Measurements from ENCODE around the gene MPPED1. TPM values are rescaled to one million over a fixed set of nuclear protein-coding genes. Genes with fewer than 3 reads are reported as not detected.
A peak's percentile ranks its signal among the peaks of the same experiment; 100 is the strongest.

The MPPED1 gene
- total RNA-seq, 6 donors from 2014 or later: not detected

GRCh38 chr22:43392385-43392989 is 19.3 kb upstream of the MPPED1 start:
- DNase-seq: peak in 1 of 2 donors; percentile 21
- TF ChIP-seq POLR2A (IDR thresholded peaks at IDR 0.05) (no peak), EP300 (IDR thresholded peaks at IDR 0.05) (no peak), POLR2AphosphoS5 (IDR thresholded peaks at IDR 0.05) (no peak)
- TF ChIP-seq, protein P1, sequence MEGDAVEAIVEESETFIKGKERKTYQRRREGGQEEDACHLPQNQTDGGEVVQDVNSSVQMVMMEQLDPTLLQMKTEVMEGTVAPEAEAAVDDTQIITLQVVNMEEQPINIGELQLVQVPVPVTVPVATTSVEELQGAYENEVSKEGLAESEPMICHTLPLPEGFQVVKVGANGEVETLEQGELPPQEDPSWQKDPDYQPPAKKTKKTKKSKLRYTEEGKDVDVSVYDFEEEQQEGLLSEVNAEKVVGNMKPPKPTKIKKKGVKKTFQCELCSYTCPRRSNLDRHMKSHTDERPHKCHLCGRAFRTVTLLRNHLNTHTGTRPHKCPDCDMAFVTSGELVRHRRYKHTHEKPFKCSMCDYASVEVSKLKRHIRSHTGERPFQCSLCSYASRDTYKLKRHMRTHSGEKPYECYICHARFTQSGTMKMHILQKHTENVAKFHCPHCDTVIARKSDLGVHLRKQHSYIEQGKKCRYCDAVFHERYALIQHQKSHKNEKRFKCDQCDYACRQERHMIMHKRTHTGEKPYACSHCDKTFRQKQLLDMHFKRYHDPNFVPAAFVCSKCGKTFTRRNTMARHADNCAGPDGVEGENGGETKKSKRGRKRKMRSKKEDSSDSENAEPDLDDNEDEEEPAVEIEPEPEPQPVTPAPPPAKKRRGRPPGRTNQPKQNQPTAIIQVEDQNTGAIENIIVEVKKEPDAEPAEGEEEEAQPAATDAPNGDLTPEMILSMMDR (IDR thresholded peaks at IDR 0.05): no peak
- no peaks in the 10 kb centered on the region for H3K9me3 ChIP-seq
- no peaks in the 10 kb centered on the region for H3K36me3 ChIP-seq
- no peak overlapping the region for H3K27ac ChIP-seq
- 85 to 87% methylated on average over 9 of the region's 9 CpGs for WGBS, 2 donors
- no peak for ATAC-seq (ENCODE audit: low FRiP score in 2 of 2)
- peaks cover 0 to 9% (median 0%) of the 10 kb centered on the region in 4 donors for H3K4me1 ChIP-seq
- H3K4me3 ChIP-seq: no peak overlapping the region
- no peaks in the 10 kb centered on the region for H3K27me3 ChIP-seq

DNA sequence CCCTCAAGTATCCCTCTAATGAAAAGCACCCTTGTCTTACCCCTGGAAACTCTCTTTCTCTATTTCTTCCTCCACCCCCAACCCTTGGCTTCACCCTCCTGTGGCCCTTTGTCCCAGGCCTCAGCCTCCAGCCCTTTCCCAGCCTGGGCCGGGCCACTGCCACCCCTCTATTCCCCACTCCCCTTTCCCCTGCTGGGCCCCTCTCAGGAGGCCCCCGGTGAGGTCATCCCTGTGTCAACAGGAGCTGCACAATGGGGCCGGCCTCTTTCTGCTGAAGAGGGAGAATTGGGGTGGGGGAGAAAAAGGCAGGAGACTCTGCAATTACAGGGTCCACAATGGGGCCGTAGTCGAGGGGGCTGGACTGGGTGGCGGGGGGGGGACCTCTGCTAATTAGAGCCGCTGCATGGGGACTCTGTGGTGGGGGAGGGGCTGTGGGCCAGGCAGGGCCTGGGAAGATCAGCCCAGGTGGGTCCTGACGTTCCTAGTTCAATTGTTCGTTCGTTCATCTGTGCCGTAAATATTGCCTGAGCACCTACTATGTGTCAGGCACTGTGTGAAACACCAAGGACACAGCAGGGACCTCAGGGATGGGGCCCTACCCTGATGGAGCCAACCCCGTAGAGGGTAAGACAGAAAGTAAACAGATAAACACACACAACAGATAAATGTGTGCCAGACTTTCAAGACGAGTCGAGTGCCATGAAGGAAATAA is 18.5 kb upstream of the MPPED1 start:
- Histone ChIP-seq H3K36me3 (no peaks in the 10 kb centered on the region), H3K4me1 (peaks cover 0 to 7% (median 0%) of the 10 kb centered on the region in 4 donors), H3K4me3 (no peak overlapping the region), H3K27me3 (no peaks in the 10 kb centered on the region), H3K27ac (no peak overlapping the region), H3K9me3 (no peaks in the 10 kb centered on the region)
- DNase-seq: no peak
- 47 to 52% methylated on average over 10 to 14 of the region's 14 CpGs for WGBS, 2 donors
- ATAC-seq (ENCODE audit: low FRiP score in 2 of 2): no peak
- TF ChIP-seq POLR2AphosphoS5 (IDR thresholded peaks at IDR 0.05): no peak
- TF ChIP-seq EP300 (IDR thresholded peaks at IDR 0.05): no peak
- TF ChIP-seq, protein P1 (IDR thresholded peaks at IDR 0.05): no peak
- TF ChIP-seq POLR2A (IDR thresholded peaks at IDR 0.05): no peak

DNA sequence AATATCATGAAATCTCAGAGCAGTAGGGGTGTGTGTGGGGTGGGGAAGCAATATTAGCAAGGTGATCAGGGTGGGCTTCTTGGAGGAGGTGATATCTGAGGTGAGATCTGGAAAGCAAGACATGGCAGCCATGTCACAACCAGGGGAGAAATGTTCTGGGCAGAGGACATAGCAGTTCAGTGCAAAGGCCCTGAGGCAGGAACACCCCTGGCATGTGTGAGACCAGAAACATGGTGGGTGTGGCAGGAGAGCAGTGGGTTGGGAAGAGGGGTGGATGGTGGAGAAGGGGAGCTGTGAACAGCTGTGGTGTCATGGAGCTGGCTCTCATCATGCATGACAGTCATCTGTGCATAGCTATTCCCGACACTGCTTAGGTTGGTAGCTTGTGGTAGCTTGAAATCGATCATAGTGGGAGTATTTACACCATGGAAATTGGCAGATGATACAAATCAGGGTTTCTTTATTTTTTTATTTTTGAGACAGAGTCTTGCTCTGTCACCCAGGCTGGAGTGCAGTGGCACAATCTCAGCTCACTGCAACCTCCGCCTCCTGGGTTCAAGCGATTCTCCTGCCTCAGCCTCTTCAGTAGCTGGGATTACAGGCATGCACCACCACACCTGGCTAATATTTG is 17.9 kb upstream of the MPPED1 start:
- no peak for ATAC-seq (ENCODE audit: low FRiP score in 2 of 2)
- 93 to 100% methylated on average over 4 of the region's 4 CpGs for WGBS, 2 donors
- TF ChIP-seq POLR2AphosphoS5 (IDR thresholded peaks at IDR 0.05) (no peak), POLR2A (IDR thresholded peaks at IDR 0.05) (no peak), EP300 (IDR thresholded peaks at IDR 0.05) (no peak)
- TF ChIP-seq, protein P1 (IDR thresholded peaks at IDR 0.05): no peak
- Histone ChIP-seq H3K9me3 (no peaks in the 10 kb centered on the region), H3K27ac (no peak overlapping the region), H3K4me1 (peaks cover 0 to 4% (median 0%) of the 10 kb centered on the region in 4 donors), H3K36me3 (no peaks in the 10 kb centered on the region), H3K27me3 (no peaks in the 10 kb centered on the region), H3K4me3 (no peak overlapping the region)
- DNase-seq: no peak

GRCh38 chr22:43395086-43395695 is 16.6 kb upstream of the MPPED1 start:
- DNase-seq: peak in 1 of 2 donors; percentile 38
- Histone ChIP-seq H3K27me3 (no peaks in the 10 kb centered on the region), H3K27ac (no peak overlapping the region), H3K4me1 (peaks cover 0 to 4% (median 0%) of the 10 kb centered on the region in 4 donors), H3K36me3 (no peaks in the 10 kb centered on the region), H3K9me3 (no peaks in the 10 kb centered on the region), H3K4me3 (no peak overlapping the region)
- ATAC-seq (ENCODE audit: low FRiP score in 2 of 2): no peak
- TF ChIP-seq EP300 (IDR thresholded peaks at IDR 0.05) (no peak), POLR2AphosphoS5 (IDR thresholded peaks at IDR 0.05) (no peak), POLR2A (IDR thresholded peaks at IDR 0.05) (no peak)
- TF ChIP-seq, protein P1 (IDR thresholded peaks at IDR 0.05): no peak
- WGBS, 2 donors: 53 to 76% methylated on average over 8 to 9 of the region's 9 CpGs

All from upper lobe of left lung (tissue), 6 donors.